MG63 (cell line): ENCODE results near the gene ATG9A. TPM values are rescaled to one million over a fixed set of nuclear protein-coding genes. Genes with fewer than 3 reads are reported as not detected.
A peak's percentile ranks its signal among the peaks of the same experiment; 100 is the strongest.

ENCODE experiments used
- DNase-seq: peaks from one replicate; pipeline ENCODE4 v3.0.0-alpha.2; 2020
- H3K27me3 ChIP-seq: fragments of 250-450 bp; sonication (Bioruptor Pico); 2 replicates; pipeline ENCODE4 v1.5.1; 2020; ENCODE audit warnings: mild to moderate bottlenecking, moderate library complexity
- H3K36me3 ChIP-seq: fragments of 250-450 bp; sonication (Bioruptor Pico); 2 replicates; pipeline ENCODE4 v1.5.1; 2020; ENCODE audit warnings: mild to moderate bottlenecking, moderate library complexity
- H3K4me3 ChIP-seq: fragments of 250-450 bp; sonication (Bioruptor Pico); 2 replicates; pipeline ENCODE4 v1.5.1; 2020; ENCODE audit warnings: mild to moderate bottlenecking, moderate library complexity
- H3K9me3 ChIP-seq: fragments of 250-450 bp; sonication (Bioruptor Pico); 2 replicates; pipeline ENCODE4 v1.5.1; 2020; ENCODE audit warnings: mild to moderate bottlenecking, moderate library complexity
- total RNA-seq: library from RNA; depleted of rRNA; stranded (reverse); fragments of >200 nt; shearing (Covaris generic); gene quantifications from 2 replicates; pipeline ENCODE4 v1.2.3, GENCODE V29; 2014; ENCODE audit warnings: low replicate concordance

Gene ATG9A
- total RNA-seq, 1 experiment from 2014 or later = 74.5 TPM

DNA sequence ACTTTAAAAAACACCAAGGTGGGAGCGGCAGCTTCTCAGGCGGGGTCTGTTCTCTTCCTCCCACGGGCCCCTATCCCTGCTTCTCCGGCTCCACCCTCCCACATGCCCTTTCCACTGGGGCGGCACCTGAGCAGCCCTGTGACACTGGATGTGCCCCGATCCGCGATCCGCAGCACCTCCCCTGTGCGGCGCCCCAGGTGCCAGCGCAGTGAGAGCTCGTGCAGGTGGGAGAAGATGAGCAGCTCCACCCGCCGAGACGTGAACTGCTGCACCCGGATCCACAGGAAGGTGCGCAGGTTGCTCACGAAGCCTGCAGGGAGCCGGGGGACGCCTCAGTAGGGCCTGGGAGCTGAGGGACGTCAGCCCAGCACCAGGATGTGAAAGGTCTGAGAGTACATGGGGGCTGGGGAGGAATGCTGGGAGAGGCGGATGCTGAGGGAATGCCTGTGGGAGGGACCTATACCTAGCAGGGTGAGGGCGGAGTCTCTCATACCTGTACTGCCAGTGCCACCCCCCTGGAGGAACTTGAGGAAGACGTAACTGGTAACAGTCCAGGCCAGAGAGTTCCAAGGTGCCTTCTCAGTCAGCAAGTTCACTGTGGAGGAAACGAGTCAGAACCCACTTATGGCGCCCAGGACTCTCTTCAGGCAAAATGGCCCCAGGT is 13.4 kb downstream of the ATG9A start:
- no peak overlapping the region for H3K4me3 ChIP-seq
- H3K36me3 ChIP-seq = peaks cover 68% of the 10 kb centered on the region
- no peaks in the 10 kb centered on the region for H3K9me3 ChIP-seq
- no peaks in the 10 kb centered on the region for H3K27me3 ChIP-seq
- no peak for DNase-seq

DNA sequence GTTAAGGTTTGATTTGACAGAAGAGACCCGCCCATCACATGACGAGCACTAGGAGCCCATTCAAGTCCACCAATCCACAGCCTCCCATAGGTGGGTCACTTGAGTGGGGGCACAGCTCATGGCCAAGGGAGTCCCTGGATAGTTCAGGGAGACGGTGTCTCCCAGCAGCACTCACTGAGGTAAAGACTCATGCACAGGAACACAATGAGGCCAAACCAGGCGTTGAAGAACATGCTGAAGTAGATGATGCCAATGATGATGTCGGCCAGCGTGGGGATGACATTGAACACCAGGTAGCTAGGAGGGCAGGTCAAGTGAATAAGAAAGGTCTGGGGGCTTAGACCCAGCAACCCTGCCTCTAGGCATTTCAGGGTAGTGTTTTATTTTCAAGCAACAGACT is 14.7 kb downstream of the ATG9A start:
- H3K36me3 ChIP-seq = peaks cover 67% of the 10 kb centered on the region
- no peaks in the 10 kb centered on the region for H3K27me3 ChIP-seq
- DNase-seq = no peak
- no peak overlapping the region for H3K4me3 ChIP-seq
- H3K9me3 ChIP-seq = no peaks in the 10 kb centered on the region

DNA sequence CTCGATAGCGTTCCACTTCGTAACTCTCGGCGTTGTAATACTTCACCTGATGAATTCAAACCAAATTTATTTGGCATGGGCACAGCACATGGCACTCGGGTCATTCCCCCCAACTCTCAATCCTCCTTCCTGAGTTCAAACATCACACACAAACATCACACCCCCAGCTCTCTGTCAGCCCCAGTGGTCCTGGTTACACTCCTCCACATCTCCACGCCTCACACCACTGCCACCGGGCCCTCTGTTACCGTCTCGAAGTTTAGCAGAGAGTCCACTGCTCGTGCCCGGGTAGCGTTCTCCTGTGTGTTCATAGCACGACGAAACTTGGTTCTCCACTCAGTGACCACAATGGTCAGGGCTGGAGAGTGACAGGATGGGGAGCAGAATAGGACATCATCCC is 15.3 kb downstream of the ATG9A start:
- Histone ChIP-seq H3K36me3 (peaks cover 65% of the 10 kb centered on the region), H3K4me3 (no peak overlapping the region), H3K9me3 (no peaks in the 10 kb centered on the region), H3K27me3 (no peaks in the 10 kb centered on the region)
- no peak for DNase-seq

DNA sequence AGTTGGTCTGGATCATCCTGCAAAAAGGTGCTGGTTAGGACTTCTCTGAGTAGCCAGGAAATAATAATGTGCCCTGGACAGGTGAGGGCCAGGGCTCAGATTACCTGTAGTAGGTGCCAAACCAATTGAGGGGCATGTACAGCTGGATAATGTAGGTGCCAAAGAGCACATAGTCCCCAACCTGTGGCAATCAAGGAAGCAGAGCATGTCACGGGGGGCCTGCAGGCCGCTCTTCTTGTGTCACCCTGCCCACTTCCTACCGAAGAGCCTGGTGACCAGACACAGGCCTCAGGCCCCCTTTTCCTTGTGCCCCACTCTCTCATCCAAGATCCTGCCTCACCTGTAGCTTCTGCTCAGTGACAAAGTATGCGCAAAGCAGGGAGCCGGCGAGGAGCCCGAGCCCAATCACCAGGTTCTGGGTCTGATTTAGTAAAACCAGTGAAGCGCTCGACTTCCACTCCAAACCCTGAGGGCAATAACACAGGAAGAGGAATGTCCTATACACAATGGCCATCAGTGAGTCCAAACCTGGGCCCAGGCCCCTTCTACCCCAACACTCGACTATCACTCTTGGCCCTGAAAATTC is 15.9 kb downstream of the ATG9A start:
- H3K9me3 ChIP-seq = no peaks in the 10 kb centered on the region
- DNase-seq = no peak
- peaks cover 69% of the 10 kb centered on the region for H3K36me3 ChIP-seq

DNA sequence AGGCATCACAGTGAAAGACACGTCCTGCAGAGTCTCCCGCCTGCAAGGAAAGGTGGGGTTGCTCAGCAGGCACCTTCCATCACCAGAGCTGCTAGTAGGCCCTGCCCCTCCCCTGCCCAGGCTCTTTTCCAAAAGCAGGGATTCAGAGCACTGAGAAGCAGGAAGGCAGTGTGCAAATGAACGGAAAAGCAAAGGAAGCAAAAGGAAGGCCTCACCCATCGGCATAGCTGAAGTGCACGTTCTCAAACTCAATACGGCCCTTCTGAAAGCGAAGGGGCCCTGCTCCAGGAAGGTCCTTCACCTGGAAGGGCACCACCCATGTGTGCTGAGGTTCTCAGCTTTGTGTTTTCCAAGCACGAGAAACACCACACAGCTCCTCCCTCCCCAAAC is 16.4 kb downstream of the ATG9A start:
- peaks cover 75% of the 10 kb centered on the region for H3K36me3 ChIP-seq
- DNase-seq = no peak
- H3K9me3 ChIP-seq = no peaks in the 10 kb centered on the region
- no peak overlapping the region for H3K4me3 ChIP-seq
- H3K27me3 ChIP-seq = no peaks in the 10 kb centered on the region

More for the DNA sequence above, 15.9 kb downstream of the ATG9A start:
- Histone ChIP-seq H3K27me3 (no peaks in the 10 kb centered on the region), H3K4me3 (no peak overlapping the region)

DNA sequence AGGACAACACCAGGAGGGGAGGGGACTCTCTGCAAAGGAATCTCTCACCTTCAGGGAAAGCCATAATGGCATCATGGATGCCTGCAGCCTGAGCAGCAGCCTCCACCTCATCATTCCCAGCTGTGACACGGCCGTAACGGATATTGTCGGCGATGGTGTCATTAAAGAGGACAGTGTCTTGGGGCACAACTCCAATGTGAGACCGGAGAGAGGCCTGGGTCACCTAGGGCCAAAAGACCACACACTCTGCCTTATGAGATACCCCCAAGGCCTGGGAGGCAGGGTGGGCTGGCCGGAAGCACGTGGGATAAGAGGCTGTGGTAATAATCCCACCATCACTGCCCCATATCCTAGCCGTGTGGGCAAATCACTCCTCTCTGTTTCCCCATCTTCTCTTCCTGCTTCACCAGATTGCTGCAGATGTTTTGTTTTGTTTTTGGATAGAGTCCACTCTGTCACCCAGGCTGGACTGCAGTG is 18.5 kb downstream of the ATG9A start:
- no peak for DNase-seq
- no peaks in the 10 kb centered on the region for H3K9me3 ChIP-seq
- no peaks in the 10 kb centered on the region for H3K27me3 ChIP-seq
- H3K4me3 ChIP-seq = no peak overlapping the region
- peaks cover 70% of the 10 kb centered on the region for H3K36me3 ChIP-seq

DNA sequence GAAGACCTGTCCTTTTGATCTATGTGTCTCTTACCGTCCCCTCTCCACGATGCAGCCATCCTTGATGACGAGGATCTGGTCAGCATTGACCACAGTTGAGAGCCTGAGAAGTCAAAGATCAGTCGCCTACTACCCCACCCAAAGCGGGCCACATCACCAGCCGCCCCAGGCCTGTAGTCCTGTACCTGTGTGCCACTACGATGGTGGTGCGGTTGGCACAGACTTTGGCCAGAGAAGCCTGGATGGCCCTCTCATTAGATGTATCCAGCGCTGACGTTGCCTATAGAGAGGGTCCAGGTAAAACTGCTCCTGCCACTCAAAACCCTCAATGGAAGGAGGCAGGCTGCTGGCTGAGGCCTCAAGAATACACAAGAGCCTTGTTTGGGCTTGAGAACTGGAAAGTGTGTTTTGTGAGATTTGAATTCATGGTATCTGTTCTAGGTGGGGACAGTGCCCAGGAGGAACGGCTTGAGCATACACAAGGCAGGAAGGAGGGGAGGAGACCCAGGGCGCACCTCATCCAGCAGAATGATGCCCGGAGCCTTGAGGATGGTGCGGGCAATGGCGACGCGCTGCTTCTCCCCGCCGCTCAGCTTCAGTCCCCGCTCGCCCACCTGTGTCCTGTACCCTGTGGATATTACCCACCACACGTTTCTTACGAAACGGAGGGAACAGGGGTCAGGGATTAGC is 19.1 kb downstream of the ATG9A start:
- peaks cover 64% of the 10 kb centered on the region for H3K36me3 ChIP-seq
- no peak for DNase-seq
- H3K4me3 ChIP-seq = no peak overlapping the region
- no peaks in the 10 kb centered on the region for H3K27me3 ChIP-seq
- H3K9me3 ChIP-seq = no peaks in the 10 kb centered on the region

DNA sequence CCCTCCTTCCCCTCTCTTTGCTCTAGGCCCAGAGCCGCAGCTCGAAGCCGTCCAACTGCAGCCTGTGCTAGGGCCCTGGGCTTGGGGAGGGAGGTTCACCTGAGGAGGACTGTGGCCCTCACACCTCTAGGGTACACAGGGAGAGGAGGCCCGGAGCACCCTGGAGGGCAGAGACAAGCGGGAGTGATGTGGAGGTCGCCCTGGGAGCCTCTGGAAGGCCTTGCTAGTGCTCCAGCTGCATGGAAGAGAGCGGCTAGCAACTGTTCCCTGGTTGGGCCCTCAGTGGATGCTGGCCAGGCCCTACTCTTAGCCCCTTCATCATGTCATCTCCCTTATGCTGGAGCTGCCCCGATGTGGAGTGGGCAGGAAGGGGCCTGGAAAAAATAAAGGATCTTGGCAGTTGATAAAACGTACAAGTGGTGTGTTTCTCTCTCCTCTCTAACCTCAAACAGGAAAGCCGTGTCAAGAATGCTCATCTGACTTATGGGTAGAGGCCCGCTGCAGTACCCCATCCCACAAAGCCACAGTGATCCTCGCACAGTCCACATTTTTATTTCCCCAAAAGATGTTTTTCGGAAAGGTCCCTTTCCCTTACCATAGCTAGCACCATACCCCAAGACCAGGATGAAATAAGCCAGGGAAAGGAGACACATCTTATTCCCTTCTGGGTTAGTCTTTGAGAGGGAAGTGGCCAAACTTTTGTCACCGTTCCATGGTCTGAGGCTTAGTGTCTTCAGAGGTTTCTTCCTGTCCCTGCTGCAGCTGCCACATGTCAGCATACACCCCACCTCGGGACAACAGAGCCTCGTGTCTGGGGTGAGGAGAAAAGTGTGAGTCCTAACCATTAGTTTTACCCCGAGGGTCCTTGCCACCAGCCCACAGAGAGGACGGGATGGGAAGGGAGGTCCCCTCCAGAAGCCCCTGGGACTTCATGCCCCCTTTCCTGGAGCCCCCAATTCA is 19.9 kb downstream of the ATG9A start:
- H3K27me3 ChIP-seq = no peaks in the 10 kb centered on the region
- H3K36me3 ChIP-seq = peaks cover 56% of the 10 kb centered on the region
- no peaks in the 10 kb centered on the region for H3K9me3 ChIP-seq
- no peak for DNase-seq
- no peak overlapping the region for H3K4me3 ChIP-seq

DNA sequence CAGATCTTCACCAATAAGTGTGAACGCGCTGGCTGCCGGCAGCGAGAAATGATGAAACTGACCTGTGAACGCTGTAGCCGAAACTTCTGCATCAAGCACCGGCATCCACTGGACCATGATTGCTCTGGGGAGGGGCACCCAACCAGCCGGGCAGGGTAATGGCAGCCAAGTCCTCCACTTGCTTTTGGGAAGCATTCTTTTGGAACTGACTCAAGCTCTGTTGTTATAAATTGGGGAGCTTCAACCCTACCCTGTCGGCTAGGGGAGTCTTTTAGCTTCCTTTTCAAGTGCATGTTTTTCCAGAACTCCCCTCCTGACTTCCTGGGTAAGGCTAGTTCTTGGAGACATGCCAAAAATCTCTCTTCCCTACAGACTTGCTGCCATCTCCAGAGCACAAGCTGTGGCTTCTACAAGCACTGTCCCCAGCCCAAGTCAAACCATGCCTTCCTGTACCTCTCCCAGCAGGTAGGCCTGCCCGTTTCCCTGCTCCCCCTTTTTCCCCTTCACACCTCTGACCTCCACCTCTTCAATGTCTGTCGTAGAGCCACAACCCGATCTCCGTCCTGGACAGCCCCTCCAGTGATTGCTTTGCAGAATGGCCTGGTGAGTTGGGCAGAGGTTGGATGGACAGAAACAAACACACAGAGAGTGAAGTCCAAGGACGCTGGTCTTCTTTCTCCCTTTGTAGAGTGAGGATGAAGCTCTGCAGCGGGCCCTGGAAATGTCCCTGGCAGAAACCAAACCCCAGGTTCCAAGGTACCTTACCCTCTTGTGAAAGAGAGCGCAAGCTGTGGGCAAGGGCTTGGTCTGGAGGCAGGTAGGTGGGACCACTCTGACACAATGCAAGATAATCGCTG is 21.3 kb downstream of the ATG9A start:
- Histone ChIP-seq H3K4me3 (peak overlapping the region; percentile 72), H3K36me3 (peaks cover 42% of the 10 kb centered on the region)
- no peak for DNase-seq

DNA sequence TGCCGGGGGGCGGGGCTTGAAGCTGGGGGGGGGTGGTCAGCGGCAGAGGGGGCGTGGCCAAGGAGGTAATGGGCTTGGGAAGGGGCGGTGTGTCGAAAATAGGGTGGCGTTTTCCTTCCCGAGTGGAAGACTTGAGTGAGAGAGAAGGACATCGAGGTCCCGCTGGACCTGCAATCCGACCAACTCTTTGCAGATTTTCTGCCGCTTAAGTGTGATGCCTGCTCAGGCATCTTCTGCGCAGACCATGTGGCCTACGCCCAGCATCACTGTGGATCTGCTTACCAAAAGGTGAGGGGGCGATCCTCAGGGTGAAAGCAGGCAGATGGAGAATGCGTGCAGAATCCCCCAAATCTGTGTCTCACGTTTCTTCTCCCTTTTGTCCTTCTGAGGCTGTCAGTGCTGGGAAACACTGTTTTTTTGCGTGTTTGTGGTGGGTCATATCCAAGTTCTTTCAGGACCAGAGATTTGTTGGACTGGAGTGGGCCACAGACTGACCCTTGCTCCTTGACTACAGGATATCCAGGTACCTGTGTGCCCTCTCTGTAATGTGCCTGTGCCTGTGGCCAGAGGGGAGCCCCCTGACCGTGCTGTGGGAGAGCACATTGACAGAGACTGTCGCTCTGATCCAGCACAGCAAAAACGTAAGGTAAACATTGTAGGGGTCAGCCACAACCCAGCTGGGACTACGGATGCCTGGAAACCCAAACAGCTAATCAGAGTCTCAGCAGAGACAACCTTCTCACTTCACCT is 22.1 kb downstream of the ATG9A start:
- DNase-seq = no peak
- Histone ChIP-seq H3K27me3 (no peaks in the 10 kb centered on the region), H3K36me3 (peaks cover 34% of the 10 kb centered on the region), H3K4me3 (peak overlapping the region; percentile 72), H3K9me3 (no peaks in the 10 kb centered on the region)

More for the DNA sequence above, 21.3 kb downstream of the ATG9A start:
- no peaks in the 10 kb centered on the region for H3K27me3 ChIP-seq
- no peaks in the 10 kb centered on the region for H3K9me3 ChIP-seq

DNA sequence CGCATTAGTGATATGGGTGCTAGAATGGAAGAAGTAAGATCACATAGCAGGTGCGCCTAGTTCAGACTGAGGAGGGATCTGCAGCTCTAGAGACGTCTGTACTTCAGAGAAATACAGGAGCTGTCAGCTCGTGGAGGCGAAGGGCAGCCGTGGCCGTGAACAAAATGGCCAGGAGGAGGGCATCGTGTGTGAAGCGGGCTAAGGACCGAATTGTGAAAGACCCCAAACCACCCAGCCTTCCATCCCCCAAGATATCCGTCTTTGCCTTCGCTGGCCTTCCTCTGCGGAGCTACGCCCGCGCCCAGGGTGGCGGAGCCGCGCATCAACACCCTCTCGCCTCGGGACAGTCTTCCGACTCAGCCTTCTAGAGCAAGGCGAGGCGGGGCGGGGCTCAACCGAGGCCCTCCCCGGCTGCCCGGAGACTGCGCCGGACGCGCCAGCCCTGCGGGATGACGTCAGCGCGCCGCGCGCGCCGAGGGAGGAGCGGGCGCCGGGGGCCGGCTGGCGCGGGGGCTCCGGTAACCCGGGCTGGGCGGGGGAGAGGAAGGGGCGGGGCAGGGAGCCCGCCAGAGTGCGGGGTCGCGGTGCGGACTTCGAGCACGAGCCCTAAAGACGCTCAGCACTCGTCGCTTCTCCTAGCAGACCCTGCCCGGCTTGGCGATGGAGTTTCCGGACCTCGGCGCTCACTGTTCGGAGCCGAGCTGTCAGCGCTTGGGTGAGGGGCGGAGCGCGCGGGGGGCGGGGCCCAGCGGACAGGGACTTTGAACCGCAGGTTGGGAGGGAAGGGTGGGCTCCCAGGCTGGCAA is 22.9 kb downstream of the ATG9A start, which contains the start of gene ZFAND2B:
ZFAND2B (plus strand) TSS at position 455 of the 806 bp plus-strand sequence; CDS start at position 661, 206 bp downstream.
- no peaks in the 10 kb centered on the region for H3K9me3 ChIP-seq

DNA sequence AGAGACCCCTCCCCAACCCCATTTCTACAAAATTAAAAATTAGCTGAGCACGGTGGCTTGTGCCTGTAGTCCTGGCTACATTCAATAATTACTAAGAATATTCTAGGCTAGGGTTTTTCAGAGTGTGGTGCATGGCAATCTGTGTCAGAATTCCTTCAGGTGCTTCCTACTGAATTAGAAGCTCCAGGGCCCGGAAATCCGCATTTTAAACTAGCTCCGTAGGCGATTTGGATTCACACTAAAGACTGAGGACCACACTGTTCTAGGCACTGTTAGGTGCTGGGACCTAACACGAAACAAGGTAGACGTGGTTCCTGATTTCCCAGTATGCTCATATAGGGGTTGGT is 23.5 kb downstream of the ATG9A start:
- H3K27me3 ChIP-seq = no peaks in the 10 kb centered on the region
- no peak for DNase-seq
- peaks cover 29% of the 10 kb centered on the region for H3K36me3 ChIP-seq
- H3K9me3 ChIP-seq = no peaks in the 10 kb centered on the region
- H3K4me3 ChIP-seq = peak overlapping the region; percentile 72

More for the DNA sequence above, 22.9 kb downstream of the ATG9A start, which contains the start of gene ZFAND2B:
- peaks cover 29% of the 10 kb centered on the region for H3K36me3 ChIP-seq
- peak within 1 kb of the TSS; percentile 72 for H3K4me3 ChIP-seq
- DNase-seq = peak; percentile 93
- H3K27me3 ChIP-seq = no peaks in the 10 kb centered on the region

DNA sequence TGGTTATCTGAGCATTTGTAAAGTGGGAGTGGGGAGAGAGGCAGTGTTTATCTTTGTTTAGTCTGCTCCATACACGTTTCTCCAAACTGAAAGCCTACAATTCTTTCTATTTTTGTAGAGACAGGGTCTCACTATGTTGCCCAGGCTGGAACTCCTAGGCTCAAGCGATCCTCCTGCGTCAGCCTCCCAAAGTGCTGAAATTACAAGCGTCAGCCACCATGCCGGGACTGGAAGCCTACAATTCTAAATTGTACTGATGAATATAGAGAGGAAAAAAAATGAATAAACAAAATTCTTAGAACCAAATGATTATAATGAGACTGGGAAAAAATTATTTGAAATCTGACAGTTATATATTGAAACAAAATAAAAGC is 24.3 kb downstream of the ATG9A start:
- DNase-seq = no peak
- no peak overlapping the region for H3K4me3 ChIP-seq
- no peaks in the 10 kb centered on the region for H3K27me3 ChIP-seq
- peaks cover 23% of the 10 kb centered on the region for H3K36me3 ChIP-seq
- H3K9me3 ChIP-seq = no peaks in the 10 kb centered on the region

DNA sequence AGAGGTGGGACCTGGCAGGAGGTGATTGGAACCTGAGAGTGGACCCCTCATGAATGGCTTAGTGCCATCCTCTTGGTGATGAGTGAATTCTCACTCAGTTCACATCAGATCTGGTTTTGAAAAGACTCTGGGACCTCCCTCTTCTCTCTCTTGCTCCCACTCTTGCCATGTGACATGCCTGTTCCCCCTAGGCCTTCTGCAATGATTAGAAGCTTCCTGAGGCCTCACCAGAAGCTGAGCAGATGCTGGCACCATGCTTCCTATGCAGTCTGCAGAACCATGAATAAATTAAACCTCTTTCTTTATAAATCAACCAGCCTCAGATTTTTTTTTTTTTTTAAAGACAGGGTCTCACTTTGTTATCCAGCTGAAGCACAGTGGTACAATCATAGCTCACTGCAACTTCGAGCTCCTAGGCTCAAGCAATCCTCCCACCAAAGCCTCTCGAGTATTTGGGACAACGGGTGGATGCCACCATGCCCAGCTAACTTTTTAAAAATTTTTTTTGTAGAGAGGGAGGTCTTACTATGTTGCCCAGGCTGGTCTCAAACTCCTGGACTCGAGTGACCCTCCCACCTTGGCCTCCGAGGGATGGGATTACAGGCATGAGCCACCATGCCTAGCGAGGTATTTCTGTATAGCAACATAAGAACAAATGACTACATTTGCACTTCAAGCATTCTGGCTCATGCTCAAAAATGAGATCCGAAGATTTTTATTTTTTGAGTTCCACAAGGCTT is 24.8 kb downstream of the ATG9A start:
- Histone ChIP-seq H3K4me3 (no peak overlapping the region), H3K36me3 (peaks cover 20% of the 10 kb centered on the region), H3K27me3 (no peaks in the 10 kb centered on the region), H3K9me3 (no peaks in the 10 kb centered on the region)
- DNase-seq = no peak
